NB4 (cell line): Measurements from ENCODE around the gene PCSK2.

ENCODE experiments used
- MYC ChIP-seq: IDR thresholded peaks from 2 replicates; pipeline ENCODE4 v1.6.1; 2011; ENCODE audit warnings: low read depth, low read length
- POLR2A ChIP-seq: IDR thresholded peaks from 2 replicates; pipeline ENCODE4 v1.6.1; 2011; ENCODE audit warnings: mild to moderate bottlenecking; ENCODE audit not compliant: insufficient read length; ENCODE audit errors: extremely low read depth

DNA sequence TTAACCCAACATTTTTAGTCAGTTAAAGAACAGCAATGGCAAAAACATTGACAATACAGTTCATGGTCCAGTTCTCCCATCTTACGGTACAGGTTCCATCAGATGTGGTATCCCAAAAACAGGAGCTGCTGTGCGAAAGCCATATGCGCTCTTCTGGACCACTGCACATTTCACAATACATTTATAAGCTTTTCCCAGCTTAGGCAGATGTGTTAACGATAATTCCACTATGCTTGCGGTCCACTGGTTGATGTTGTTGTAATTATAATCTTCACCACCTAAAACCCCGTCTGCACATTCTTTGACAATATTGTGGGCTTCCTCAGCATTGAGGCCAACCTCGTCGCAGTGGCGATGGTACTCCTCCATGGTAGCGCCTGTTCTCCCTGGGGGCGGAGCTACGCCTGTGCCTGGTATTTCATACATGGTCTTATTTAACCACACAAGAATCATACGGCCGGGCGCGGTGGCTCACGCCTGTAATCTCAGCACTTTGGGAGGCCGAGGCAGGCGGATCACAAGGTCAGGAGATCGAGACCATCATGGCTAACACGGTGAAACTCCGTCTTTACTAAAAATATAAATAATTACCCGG, 252.3 kb downstream of the PCSK2 start:
- no peak for TF ChIP-seq POLR2A
- TF ChIP-seq MYC = no peak
